MG63 (cell line): ENCODE measurements around the gene CHEK1. TPM values are rescaled to one million over a fixed set of nuclear protein-coding genes. Genes with fewer than 3 reads are reported as not detected.

Experiments used
- total RNA-seq: library from RNA; depleted of rRNA; stranded (reverse); fragments of >200 nt; shearing (Covaris generic); gene quantifications from 2 replicates; pipeline ENCODE4 v1.2.3, GENCODE V29; 2014; ENCODE audit warnings: low replicate concordance; rRNA removed

Gene CHEK1
- total RNA-seq, 1 experiment from 2014 or later = 44.2 TPM

Other genes with a start within 250 kb of the CHEK1 start
- 64.3 and 90.0 TPM in 2 replicates for gene FEZ1, start 128.9 kb upstream of the CHEK1 start, total RNA-seq
- gene EI24, start 55.7 kb upstream of the CHEK1 start, total RNA-seq = 24.1 and 36.1 TPM in 2 replicates
- gene STT3A, start 32.3 kb upstream of the CHEK1 start, total RNA-seq = 107 and 125 TPM in 2 replicates
- not detected in 2 replicates for gene ACRV1, start 55.7 kb downstream of the CHEK1 start, total RNA-seq
- not detected in 2 replicates for gene PATE1, start 121.1 kb downstream of the CHEK1 start, total RNA-seq
- 0.07 TPM in 1 of 2 replicates, not detected in the other for gene PATE2, start 153.7 kb downstream of the CHEK1 start, total RNA-seq
- not detected in 2 replicates for gene PATE3, start 163.0 kb downstream of the CHEK1 start, total RNA-seq
- gene PATE4, start 208.2 kb downstream of the CHEK1 start, total RNA-seq = not detected in 2 replicates